HG03521 (cell line): ENCODE measurements around the gene KIAA1755.
A peak's percentile ranks its signal among the peaks of the same experiment; 100 is the strongest.

Experiments
- ATAC-seq: cut with Tn5 transposase; IDR thresholded peaks from one replicate; pipeline ENCODE4 v1.9.1; 2021; ENCODE audit warnings: mild to moderate bottlenecking, moderate library complexity; ENCODE audit not compliant: unreplicated experiment

Gene KIAA1755

GRCh38 chr20:38167851-38168760 is 92.4 kb downstream of the KIAA1755 start:
- no peak for ATAC-seq

- no peak for ATAC-seq
Observed at GRCh38 chr20:38167328-38167850, 93.1 kb downstream of the KIAA1755 start.

GRCh38 chr20:38166703-38167233 is 93.8 kb downstream of the KIAA1755 start:
- no peak for ATAC-seq

GRCh38 chr20:38165966-38166702 is 94.4 kb downstream of the KIAA1755 start:
- ATAC-seq = no peak

GRCh38 chr20:38165089-38165965 is 95.2 kb downstream of the KIAA1755 start, which contains the start of gene TGM2:
TGM2 (minus strand) TSS chr20:38165270; CDS start chr20:38165198, 72 bp downstream.
- peak; percentile 90 for ATAC-seq

GRCh38 chr20:38164624-38165088 is 95.9 kb downstream of the KIAA1755 start:
- no peak for ATAC-seq

GRCh38 chr20:38164069-38164468 is 96.5 kb downstream of the KIAA1755 start:
- no peak for ATAC-seq

GRCh38 chr20:38162878-38163875 is 97.4 kb downstream of the KIAA1755 start:
- ATAC-seq = no peak

- ATAC-seq = no peak
Observed at GRCh38 chr20:38162149-38162548, 98.4 kb downstream of the KIAA1755 start.

GRCh38 chr20:38161412-38161774 is 99.1 kb downstream of the KIAA1755 start:
- ATAC-seq = no peak
